ENCODE data around the gene SPATS2. TPM values are rescaled to one million over a fixed set of nuclear protein-coding genes. Genes with fewer than 3 reads are reported as not detected.

SPATS2 gene
- total and polyA plus RNA-seq, 10 of the 15 experiments (the other 5 are each of a cell fraction or from before 2014, with no cell fraction given): 9.0 to 54.2 (median 27.5) TPM

DNA sequence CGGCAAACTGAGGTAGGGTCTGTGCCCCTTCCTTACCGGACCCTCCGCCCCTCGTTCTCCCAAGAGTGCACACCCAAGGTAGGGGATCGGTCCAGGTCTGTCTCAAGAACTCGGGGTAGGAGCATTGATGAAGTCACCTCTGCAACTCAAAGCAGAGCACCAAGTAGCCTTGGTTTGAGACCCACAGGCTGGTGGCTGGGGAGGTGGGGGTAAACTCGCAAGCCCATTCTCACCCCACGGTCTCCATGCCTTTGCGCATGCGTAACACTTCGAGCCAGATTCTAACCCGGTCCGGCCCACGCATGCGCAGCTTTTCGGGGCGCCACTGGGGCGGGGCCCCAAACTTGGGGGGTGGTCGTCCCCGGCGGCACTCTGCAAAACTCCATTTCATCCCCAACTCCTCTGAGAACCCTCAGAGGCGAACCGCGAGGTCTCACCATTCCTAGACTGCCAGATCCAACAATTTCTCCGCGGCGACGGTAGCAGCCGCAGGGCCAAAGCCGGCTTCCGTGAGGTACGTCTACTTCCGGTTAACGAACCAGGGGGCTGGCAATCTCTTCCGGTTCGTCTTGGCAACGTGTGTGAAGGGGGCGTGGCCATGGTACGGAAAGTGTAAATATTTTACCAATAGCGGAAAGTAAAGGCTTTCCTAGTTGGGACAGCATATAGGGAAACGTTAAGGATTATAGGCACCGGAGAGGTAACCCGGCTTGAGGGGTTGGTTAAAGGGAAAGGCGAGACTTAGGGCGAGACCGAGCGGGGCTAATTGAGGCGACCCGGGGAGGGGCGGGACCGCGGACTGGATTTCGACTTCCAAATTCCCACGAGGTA is 200.6 kb downstream of the SPATS2 start, which contains the start of gene MCRS1 (continued):
- no peak for TF ChIP-seq EP300 (IDR thresholded peaks at IDR 0.05; ENCODE audit: borderline replicate concordance in 1 of 2, control insufficient read depth in 1 of 2, low read depth in 2 of 2, low read length in 2 of 2)
- peak; percentile 94 for TF ChIP-seq SMAD5 (IDR thresholded peaks at IDR 0.05; ENCODE audit: low read depth)
- TF ChIP-seq RELA (IDR thresholded peaks at IDR 0.05; ENCODE audit: borderline replicate concordance, partially characterized antibody): peak; percentile 81
- no peak for TF ChIP-seq MLLT1 (IDR thresholded peaks at IDR 0.05)
- TF ChIP-seq ZNF24 (IDR thresholded peaks at IDR 0.05): no peak
- no peak for TF ChIP-seq NFYB (IDR thresholded peaks at IDR 0.05; ENCODE audit: insufficient read depth, low read depth, low read length)
- TF ChIP-seq, protein P1, sequence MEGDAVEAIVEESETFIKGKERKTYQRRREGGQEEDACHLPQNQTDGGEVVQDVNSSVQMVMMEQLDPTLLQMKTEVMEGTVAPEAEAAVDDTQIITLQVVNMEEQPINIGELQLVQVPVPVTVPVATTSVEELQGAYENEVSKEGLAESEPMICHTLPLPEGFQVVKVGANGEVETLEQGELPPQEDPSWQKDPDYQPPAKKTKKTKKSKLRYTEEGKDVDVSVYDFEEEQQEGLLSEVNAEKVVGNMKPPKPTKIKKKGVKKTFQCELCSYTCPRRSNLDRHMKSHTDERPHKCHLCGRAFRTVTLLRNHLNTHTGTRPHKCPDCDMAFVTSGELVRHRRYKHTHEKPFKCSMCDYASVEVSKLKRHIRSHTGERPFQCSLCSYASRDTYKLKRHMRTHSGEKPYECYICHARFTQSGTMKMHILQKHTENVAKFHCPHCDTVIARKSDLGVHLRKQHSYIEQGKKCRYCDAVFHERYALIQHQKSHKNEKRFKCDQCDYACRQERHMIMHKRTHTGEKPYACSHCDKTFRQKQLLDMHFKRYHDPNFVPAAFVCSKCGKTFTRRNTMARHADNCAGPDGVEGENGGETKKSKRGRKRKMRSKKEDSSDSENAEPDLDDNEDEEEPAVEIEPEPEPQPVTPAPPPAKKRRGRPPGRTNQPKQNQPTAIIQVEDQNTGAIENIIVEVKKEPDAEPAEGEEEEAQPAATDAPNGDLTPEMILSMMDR (IDR thresholded peaks at IDR 0.05 in 2 of 3, conservative IDR thresholded peaks at IDR 0.05 in 1 of 3; ENCODE audit: control insufficient read depth in 2 of 3, extremely low read depth in 1 of 3, insufficient read depth in 1 of 3, low read depth in 3 of 3, low read length in 3 of 3): no peak
- TF ChIP-seq NFIC (IDR thresholded peaks at IDR 0.05; ENCODE audit: low read depth, low read length): no peak; the same call in 1 of the 2 replicates
- TF ChIP-seq, protein P2, sequence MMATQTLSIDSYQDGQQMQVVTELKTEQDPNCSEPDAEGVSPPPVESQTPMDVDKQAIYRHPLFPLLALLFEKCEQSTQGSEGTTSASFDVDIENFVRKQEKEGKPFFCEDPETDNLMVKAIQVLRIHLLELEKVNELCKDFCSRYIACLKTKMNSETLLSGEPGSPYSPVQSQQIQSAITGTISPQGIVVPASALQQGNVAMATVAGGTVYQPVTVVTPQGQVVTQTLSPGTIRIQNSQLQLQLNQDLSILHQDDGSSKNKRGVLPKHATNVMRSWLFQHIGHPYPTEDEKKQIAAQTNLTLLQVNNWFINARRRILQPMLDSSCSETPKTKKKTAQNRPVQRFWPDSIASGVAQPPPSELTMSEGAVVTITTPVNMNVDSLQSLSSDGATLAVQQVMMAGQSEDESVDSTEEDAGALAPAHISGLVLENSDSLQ (IDR thresholded peaks at IDR 0.05): peak; percentile 73
- peak; percentile 64; the same call in 1 of the 2 replicates for TF ChIP-seq GATAD2B (conservative IDR thresholded peaks at IDR 0.05; ENCODE audit: low read depth)
- no peak for TF ChIP-seq SPI1 (IDR thresholded peaks at IDR 0.05; ENCODE audit: borderline replicate concordance, insufficient read depth, low read depth, low read length)
- no peak for TF ChIP-seq KDM1A (IDR thresholded peaks at IDR 0.05; ENCODE audit: borderline replicate concordance)
- peak; percentile 98 for TF ChIP-seq ASH2L (IDR thresholded peaks at IDR 0.05; ENCODE audit: borderline replicate concordance, low read depth)
- TF ChIP-seq ZZZ3 (IDR thresholded peaks at IDR 0.05; ENCODE audit: control insufficient read depth, insufficient read length, low read depth): no peak
- TF ChIP-seq SRF (IDR thresholded peaks at IDR 0.05; ENCODE audit: low read depth in 2 of 2, low read length in 2 of 2): no peak
- no peak for TF ChIP-seq PAX8 (IDR thresholded peaks at IDR 0.05)
- peak; percentile 86; the same call in 1 of the 2 replicates for TF ChIP-seq SIN3A (IDR thresholded peaks at IDR 0.05; ENCODE audit: low read depth, low read length)
- no peak for TF ChIP-seq MEF2A (IDR thresholded peaks at IDR 0.05; ENCODE audit: insufficient read depth, low read depth, low read length)
- no peak for TF ChIP-seq FOXK2 (IDR thresholded peaks at IDR 0.05)
- TF ChIP-seq NRF1 (conservative IDR thresholded peaks at IDR 0.05; ENCODE audit: low read depth, low read length): peak; percentile 99
- no peak for TF ChIP-seq RB1 (IDR thresholded peaks at IDR 0.05; ENCODE audit: borderline replicate concordance)
- TF ChIP-seq ZNF207 (IDR thresholded peaks at IDR 0.05; ENCODE audit: borderline replicate concordance): peak; percentile 83
- no peak for TF ChIP-seq ZNF384 (IDR thresholded peaks at IDR 0.05; ENCODE audit: borderline replicate concordance, low read depth, low read length)
- TF ChIP-seq BACH1 (IDR thresholded peaks at IDR 0.05; ENCODE audit: borderline replicate concordance): peak; percentile 35; the same call in 1 of the 2 replicates
- peak; percentile 77; the same call in 1 of the 2 replicates for TF ChIP-seq PAX5 (IDR thresholded peaks at IDR 0.05; ENCODE audit: borderline replicate concordance, low read depth, low read length)
- peak; percentile 74; the same call in 1 of the 2 replicates for TF ChIP-seq TARDBP (IDR thresholded peaks at IDR 0.05; ENCODE audit: borderline replicate concordance)
- peak; percentile 78; the same call in 1 of the 3 replicates for TF ChIP-seq POU2F2 (IDR thresholded peaks at IDR 0.05; ENCODE audit: borderline replicate concordance, low read depth, low read length)
